NCI-H446 treated with DMSO at 0.1 percent for 48 hours (cell line): ENCODE results near the gene UBE2F.

Experiments used
- DNase-seq: peaks from one replicate; lab custom pipeline; 2025; lab: John Stamatoyannopoulos, UW

Gene UBE2F, protein sequence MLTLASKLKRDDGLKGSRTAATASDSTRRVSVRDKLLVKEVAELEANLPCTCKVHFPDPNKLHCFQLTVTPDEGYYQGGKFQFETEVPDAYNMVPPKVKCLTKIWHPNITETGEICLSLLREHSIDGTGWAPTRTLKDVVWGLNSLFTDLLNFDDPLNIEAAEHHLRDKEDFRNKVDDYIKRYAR

GRCh38 chr2:237966565-237967462 is at the start of gene UBE2F:
UBE2F (plus strand) TSS chr2:237967014; CDS start chr2:237973108, 6,094 bp downstream.
- DNase-seq, result peak; percentile 91

GRCh38 chr2:237917696-237918374 is 49.0 kb upstream of the UBE2F start:
- no peak for DNase-seq

GRCh38 chr2:237919593-237919992 is 47.2 kb upstream of the UBE2F start:
- DNase-seq, result no peak

DNA sequence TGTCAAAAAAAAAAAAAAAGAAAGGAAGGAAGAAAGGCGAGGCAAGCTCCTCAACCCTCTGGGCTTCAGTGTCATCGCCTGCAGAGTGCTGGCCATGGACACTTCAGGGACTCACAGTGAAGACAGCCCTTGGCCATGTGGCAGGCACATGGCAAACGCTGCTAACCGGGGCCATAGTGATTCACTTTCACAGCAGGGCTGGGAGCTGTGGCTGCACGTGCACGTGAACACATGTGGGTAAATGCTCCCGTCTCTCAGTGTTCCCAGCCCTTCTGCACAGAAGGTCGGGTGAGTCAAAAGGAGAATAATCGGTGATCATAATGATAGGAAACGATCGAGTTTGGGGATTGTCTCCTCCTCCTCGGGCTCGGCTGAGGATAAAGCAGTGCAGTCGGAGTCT is 46.1 kb upstream of the UBE2F start:
- no peak for DNase-seq

- no peak for DNase-seq
These were observed 44.8 kb upstream of the UBE2F start for GRCh38 chr2:237921967-237922492.

GRCh38 chr2:237922641-237923361 is 44.0 kb upstream of the UBE2F start:
- no peak for DNase-seq

DNA sequence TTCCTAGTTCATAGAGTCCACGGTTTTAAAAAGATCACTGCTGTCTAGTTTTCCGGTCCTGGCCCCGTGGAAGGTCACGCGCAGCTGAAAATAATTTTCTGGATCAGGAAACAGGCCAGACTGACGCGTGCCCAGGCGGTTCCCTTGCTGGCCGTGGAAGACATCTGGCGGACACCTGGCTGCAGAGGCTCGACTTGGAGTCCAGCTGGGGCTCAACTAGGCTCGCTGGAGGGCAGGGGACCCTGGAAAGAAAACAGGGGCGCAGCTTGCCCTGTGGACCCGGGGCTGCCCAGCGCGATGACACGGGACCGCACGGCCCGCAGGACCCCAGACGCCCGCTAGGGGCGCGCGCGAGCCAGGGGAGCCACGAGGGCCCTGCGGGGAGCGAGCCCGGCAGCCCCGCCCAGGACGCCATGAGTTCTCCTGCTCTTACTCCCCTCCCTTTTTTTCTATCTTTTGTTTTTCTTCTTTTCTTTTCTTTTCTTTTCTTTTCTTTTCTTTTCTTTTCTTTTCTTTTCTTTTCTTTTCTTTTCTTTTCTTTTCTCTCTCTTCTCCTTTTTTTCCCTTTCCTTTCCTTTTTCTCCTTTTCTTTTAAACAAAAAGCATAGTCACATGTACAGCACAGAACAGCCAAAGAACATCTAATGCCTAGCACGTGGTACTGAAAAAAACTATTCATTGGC is 43.2 kb upstream of the UBE2F start:
- DNase-seq, result no peak

DNA sequence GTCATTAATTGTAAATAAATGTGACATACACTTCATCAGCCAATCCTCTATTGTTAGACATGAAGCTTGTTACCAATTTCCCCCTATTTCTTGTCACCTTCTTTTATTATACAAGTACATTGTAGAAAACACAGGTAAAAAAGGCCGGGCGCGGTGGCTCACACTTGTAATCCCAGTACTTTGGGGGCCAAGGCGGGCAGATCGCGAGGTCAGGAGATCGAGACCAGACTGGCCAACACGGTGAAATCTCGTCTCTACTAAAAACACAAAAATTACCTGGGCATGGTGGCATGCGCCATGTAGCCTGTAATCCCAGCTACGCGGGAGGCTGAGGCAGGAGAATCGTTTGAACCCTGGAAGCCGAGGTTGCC is 42.7 kb upstream of the UBE2F start:
- no peak for DNase-seq

DNA sequence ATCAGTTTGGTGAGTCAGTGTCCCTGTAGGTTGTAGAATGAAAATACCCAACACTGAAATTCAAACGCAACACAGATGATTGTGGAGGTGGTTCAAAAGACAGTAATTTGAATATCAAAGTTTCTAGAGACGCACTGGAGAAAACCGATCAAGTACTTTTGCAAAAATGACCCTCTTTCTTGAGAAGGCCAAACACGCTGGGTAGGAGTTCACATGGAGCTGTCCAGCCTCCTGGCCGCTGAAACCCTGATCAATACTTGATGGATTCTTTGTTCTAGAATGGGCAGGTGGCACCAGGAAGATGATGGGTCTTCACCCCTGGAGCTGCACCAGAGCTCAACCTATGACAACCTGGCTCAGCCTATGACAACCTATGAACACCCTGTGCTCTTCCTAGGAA is 39.7 kb upstream of the UBE2F start:
- no peak for DNase-seq

- DNase-seq, result no peak
These were observed 38.8 kb upstream of the UBE2F start for GRCh38 chr2:237927986-237928385.

DNA sequence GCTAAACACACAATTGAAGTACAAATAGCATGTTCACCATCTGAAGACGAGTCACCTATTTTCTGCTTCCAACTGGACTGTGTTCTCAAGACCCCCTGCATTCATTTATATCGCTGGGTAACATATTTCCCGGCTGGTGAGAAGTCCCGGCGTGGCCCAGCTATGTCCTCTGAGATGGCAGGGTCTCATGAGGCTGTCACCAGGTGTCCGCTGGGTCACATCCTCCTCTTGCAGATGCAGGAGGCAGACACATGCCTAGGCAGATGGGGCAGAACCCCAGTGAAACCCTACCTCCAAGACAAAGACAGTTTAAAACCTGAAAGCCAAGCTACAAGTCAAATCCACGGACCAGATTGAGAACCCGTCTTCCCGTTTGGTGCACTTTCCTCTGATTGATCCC is 36.8 kb upstream of the UBE2F start:
- no peak for DNase-seq

DNA sequence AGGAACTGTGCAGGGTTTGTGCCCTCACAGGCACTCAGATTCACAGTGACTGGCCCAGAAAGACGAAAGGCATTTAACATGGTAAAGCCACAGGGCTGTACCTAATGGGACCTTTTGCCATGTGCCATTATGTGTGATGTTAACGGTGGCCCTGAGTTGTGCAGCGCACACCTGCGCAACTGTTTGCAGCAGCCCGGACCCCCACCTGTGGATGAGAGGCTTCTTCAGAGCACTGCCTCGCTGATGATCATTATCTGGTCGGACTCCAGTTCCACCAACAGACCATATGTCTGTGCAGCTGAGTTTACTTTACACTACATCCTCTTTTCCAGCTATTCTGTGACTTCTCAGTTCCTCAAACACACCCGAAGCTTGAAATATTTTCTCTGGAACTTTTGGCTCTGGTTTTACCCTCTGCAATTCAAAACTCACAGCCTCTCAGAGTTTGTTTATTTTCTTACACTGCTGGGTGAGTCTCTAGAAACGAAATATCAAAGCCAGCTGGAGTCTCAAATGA is 35.6 kb upstream of the UBE2F start:
- DNase-seq, result peak; percentile 6

DNA sequence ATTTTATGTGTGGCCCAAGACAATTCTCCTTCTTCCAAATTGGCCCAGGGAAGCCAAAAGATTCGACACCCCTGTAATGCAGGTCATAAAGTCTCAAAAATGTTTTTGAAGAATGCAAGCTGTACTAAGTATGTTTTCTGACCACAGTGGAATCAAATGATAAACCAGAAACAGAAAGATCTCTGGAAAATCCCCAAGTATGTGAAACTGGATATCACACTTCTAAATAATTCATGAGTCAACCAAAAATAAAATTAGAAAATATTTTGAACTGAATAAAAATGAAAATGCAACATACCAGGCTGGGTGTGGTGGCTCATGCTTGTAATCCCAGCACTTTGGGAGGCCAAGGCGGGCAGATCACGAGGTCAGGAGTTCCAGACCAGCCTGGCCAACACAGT is 34.1 kb upstream of the UBE2F start:
- DNase-seq, result no peak

GRCh38 chr2:237934186-237934585 is 32.6 kb upstream of the UBE2F start:
- no peak for DNase-seq

- DNase-seq, result no peak
These were observed 30.9 kb upstream of the UBE2F start for GRCh38 chr2:237935740-237936452.

DNA sequence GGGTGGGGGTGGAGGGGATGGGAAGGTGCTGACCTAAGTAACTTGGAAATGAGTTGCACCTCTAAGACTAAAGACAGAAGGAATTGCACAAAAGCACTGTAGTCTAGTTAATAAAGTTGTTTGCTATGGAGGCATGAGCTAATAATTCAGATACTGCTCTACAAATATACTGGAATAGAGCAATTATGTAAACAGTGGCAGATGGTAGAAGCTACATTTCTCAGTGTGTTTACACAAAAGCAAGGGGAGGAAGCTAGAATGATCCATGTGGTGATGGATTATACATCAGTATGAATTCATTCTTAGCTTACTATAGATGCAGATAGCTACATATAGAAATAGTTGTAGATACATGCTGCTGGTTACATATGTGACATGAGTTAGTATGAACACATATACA is 27.6 kb upstream of the UBE2F start:
- peak; percentile 27 for DNase-seq

DNA sequence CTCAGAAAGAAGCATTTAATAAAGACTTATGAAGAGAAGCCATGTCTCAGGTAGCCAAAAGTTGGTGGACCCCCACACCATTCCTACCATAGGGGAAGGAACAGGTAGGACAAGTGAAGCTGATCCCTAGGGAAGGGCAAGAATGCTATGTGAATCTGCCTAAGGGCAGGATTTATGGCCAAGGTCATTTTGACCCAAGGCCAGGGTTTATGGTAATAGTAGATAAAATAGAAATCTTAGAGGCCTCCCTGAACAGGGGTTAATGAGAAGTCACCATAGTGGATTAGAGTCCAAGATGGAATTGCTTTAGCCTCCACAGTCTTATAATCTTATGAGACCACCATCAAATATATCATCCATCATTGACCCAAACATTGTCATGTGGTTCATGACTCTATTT is 26.0 kb upstream of the UBE2F start:
- no peak for DNase-seq

GRCh38 chr2:237941239-237941638 is 25.6 kb upstream of the UBE2F start:
- DNase-seq, result no peak

DNA sequence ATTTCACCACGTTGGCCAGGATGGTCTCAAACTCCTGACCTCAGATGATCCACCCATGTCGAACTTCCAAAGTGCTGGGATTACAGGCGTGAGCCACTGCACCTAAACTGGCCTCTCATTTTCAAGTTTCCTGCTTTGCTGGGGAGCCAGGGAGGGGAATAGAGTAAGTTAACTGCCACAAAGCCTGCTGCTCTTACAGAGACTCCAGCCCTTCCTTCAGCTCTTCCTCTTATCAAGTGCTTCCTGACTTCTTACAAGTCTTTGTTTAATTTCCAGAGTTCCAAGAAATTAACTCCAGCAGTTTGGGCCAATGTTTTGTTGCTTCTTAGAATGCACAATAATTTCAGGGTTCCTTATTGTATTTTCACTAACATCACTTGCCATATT is 24.3 kb upstream of the UBE2F start:
- no peak for DNase-seq

GRCh38 chr2:237943395-237944094 is 23.3 kb upstream of the UBE2F start:
- no peak for DNase-seq
